KMS-11 (cell line): ENCODE results near the gene LGMN.

ENCODE experiments used
- H2AFZ ChIP-seq: fragments of 200-600 bp; sonication (generic); 2 replicates; pipeline ENCODE4 v1.6.1; 2016; ENCODE audit warnings: antibody characterized with exemption, mixed run types, low read depth
- H3K27ac ChIP-seq: fragments of 200-600 bp; sonication (generic); 2 replicates; pipeline ENCODE4 v1.6.1; 2016; ENCODE audit warnings: mild to moderate bottlenecking, mixed run types
- H3K27me3 ChIP-seq: fragments of 200-600 bp; sonication (generic); 2 replicates; pipeline ENCODE4 v1.6.1; 2017; ENCODE audit warnings: mild to moderate bottlenecking, low read depth, mixed run types, moderate library complexity; ENCODE audit not compliant: insufficient read depth
- H3K36me3 ChIP-seq: fragments of 200-600 bp; sonication (generic); 2 replicates; pipeline ENCODE4 v1.6.1; 2017; ENCODE audit warnings: mild to moderate bottlenecking, mixed run types; ENCODE audit not compliant: insufficient read depth
- H3K4me1 ChIP-seq: fragments of 200-600 bp; sonication (generic); 2 replicates; pipeline ENCODE4 v1.6.1; 2016; ENCODE audit warnings: mild to moderate bottlenecking, low read depth, mixed run types; ENCODE audit not compliant: poor library complexity, severe bottlenecking
- H3K4me2 ChIP-seq: fragments of 200-600 bp; sonication (generic); 2 replicates; pipeline ENCODE4 v1.7.0; 2016; ENCODE audit warnings: mild to moderate bottlenecking, mixed run types
- H3K4me3 ChIP-seq: fragments of 200-600 bp; sonication (generic); IDR thresholded peaks from 2 replicates; pipeline ENCODE4 v1.6.1; 2017; ENCODE audit warnings: low read depth, low read length, mixed read lengths; ENCODE audit not compliant: insufficient read depth
- H3K79me2 ChIP-seq: fragments of 200-600 bp; sonication (generic); 2 replicates; pipeline ENCODE4 v1.6.1; 2016; ENCODE audit warnings: low read depth, mixed run types; ENCODE audit not compliant: insufficient read depth
- H3K9ac ChIP-seq: fragments of 200-600 bp; sonication (generic); 2 replicates; pipeline ENCODE4 v1.6.1; 2016; ENCODE audit warnings: mild to moderate bottlenecking, mixed run types
- H4K20me1 ChIP-seq: fragments of 200-600 bp; sonication (generic); 2 replicates; pipeline ENCODE4 v1.6.1; 2016; ENCODE audit warnings: mild to moderate bottlenecking, mixed run types; ENCODE audit not compliant: insufficient read depth
- CTCF ChIP-seq: fragments of 200-600 bp; sonication (generic); conservative IDR thresholded peaks from 2 replicates; pipeline ENCODE4 v1.6.1; 2017; ENCODE audit warnings: low read depth, mild to moderate bottlenecking, antibody characterized with exemption, low read length, moderate library complexity, mixed read lengths

The LGMN gene

GRCh38 chr14:92731622-92732115 lies 16.8 kb downstream of the LGMN start:
- Histone ChIP-seq H2AFZ (no peak overlapping the region), H3K4me3 (no peak overlapping the region), H4K20me1 (no peaks in the 10 kb centered on the region), H3K27ac (no peak overlapping the region), H3K79me2 (no peaks in the 10 kb centered on the region; the same call in 1 of the 2 replicates), H3K4me1 (peaks cover 64% of the 10 kb centered on the region), H3K36me3 (no peaks in the 10 kb centered on the region), H3K27me3 (no peaks in the 10 kb centered on the region), H3K9ac (no peak overlapping the region), H3K4me2 (no peak overlapping the region)
- TF ChIP-seq CTCF = no peak

- no peaks in the 10 kb centered on the region for H4K20me1 ChIP-seq
- no peaks in the 10 kb centered on the region; the same call in 1 of the 2 replicates for H3K79me2 ChIP-seq
- H3K4me2 ChIP-seq = peak overlapping the region; percentile 84
- peaks cover 59% of the 10 kb centered on the region for H3K4me1 ChIP-seq
- TF ChIP-seq CTCF = no peak
- H3K4me3 ChIP-seq = no peak overlapping the region
- no peaks in the 10 kb centered on the region for H3K36me3 ChIP-seq
- no peaks in the 10 kb centered on the region for H3K27me3 ChIP-seq
- peak overlapping the region; percentile 70 for H3K9ac ChIP-seq
- peak overlapping the region; percentile 98 for H3K27ac ChIP-seq
- no peak overlapping the region for H2AFZ ChIP-seq
These were observed 18.6 kb downstream of the LGMN start for GRCh38 chr14:92729634-92730358.

GRCh38 chr14:92728759-92729364 lies 19.6 kb downstream of the LGMN start:
- H3K4me1 ChIP-seq = peaks cover 59% of the 10 kb centered on the region
- H3K27ac ChIP-seq = peak overlapping the region; percentile 98
- H3K36me3 ChIP-seq = no peaks in the 10 kb centered on the region
- peak overlapping the region; percentile 70; the same call in 1 of the 2 replicates for H3K9ac ChIP-seq
- no peaks in the 10 kb centered on the region; the same call in 1 of the 2 replicates for H3K79me2 ChIP-seq
- H3K27me3 ChIP-seq = no peaks in the 10 kb centered on the region
- no peak for TF ChIP-seq CTCF
- no peaks in the 10 kb centered on the region for H4K20me1 ChIP-seq
- no peak overlapping the region for H2AFZ ChIP-seq
- no peak overlapping the region for H3K4me3 ChIP-seq
- peak overlapping the region; percentile 84 for H3K4me2 ChIP-seq

- H3K27ac ChIP-seq = no peak overlapping the region
- H3K9ac ChIP-seq = no peak overlapping the region
These were observed 21.5 kb downstream of the LGMN start for GRCh38 chr14:92726933-92727262.

More at GRCh38 chr14:92726933-92727262, 21.5 kb downstream of the LGMN start:
- H3K4me1 ChIP-seq = peaks cover 56% of the 10 kb centered on the region
- H3K4me3 ChIP-seq = no peak overlapping the region
- H4K20me1 ChIP-seq = no peaks in the 10 kb centered on the region
- no peaks in the 10 kb centered on the region for H3K36me3 ChIP-seq
- TF ChIP-seq CTCF = no peak
- H3K79me2 ChIP-seq = no peaks in the 10 kb centered on the region
- H3K4me2 ChIP-seq = no peak overlapping the region
- H3K27me3 ChIP-seq = no peaks in the 10 kb centered on the region
- H2AFZ ChIP-seq = no peak overlapping the region
